ENCODE results near the gene ZC3H10. TPM values are rescaled to one million over a fixed set of nuclear protein-coding genes. Genes with fewer than 3 reads are reported as not detected.

ZC3H10 gene
- total and polyA plus RNA-seq, 2 of the 4 experiments (the other 2 are of a cell fraction) = 1.5 to 3.6 TPM

DNA sequence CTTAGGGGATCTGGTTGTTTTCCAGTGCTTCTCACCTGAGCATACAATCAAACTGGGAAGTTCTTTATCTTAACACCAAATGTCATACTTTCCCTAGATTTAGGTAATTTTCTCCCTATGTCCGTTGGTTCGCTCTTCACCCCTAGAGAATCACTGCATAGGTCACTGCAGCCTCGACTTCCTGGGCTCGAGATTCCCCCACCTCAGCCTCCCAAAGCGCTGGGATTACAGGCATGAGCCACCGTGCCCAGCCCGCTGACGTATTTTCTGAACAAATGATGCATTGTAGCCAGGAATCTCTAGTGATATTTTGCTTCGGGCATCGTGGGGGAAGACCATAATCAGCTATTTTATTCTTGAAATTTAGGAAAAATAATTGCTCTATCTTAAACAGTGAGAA, 2.7 kb upstream of the ZC3H10 start:
- dilution Hi-C loops (cut with HindIII; ENCODE audit: low sequenced_read_pairs, unreplicated experiment) (no loop called here), intact Hi-C loops (cut with micrococcal nuclease) (no loop called here), in situ Hi-C loops (cut with MboI; ENCODE audit: low sequenced_read_pairs) (no loop called here)
- peak overlapping the region; percentile 74 for H2AK9ac ChIP-seq (replicated peaks; ENCODE audit: low read depth, low read length, poor library complexity)
- H3K9me3 ChIP-seq (ENCODE audit: control insufficient read depth, insufficient read depth, low read length) = no peaks in the 10 kb centered on the region
- peak overlapping the region; percentile 19; the same call in 1 of the 2 replicates for H3K23ac ChIP-seq (ENCODE audit: low read depth, low read length)
- peaks cover 7% of the 10 kb centered on the region for H4K20me1 ChIP-seq (ENCODE audit: insufficient read depth, low read length)
- H3K27ac ChIP-seq (ENCODE audit: insufficient read depth, low read length) = peak overlapping the region; percentile 92
- H3K4me3 ChIP-seq (ENCODE audit: insufficient read depth, low read depth, low read length) = peak overlapping the region; percentile 85; the same call in 1 of the 2 replicates
- ChIA-PET CTCF (interaction anchor here (1.6 kb wide), 1 partner anchor 36 kb away, joined by 4 read pairs; no protein-coding TSS in a partner anchor), POLR2A (ENCODE audit: unreplicated experiment) (no interaction called here)
- peak overlapping the region; percentile 62 for H3K14ac ChIP-seq (replicated peaks; ENCODE audit: low read depth, low read length)
- no peak overlapping the region for H3K18ac ChIP-seq (ENCODE audit: low read depth, low read length)
- H4K91ac ChIP-seq (ENCODE audit: insufficient read depth, low read depth, low read length) = peak overlapping the region; percentile 67; the same call in 1 of the 2 replicates
- H3K56ac ChIP-seq (ENCODE audit: extremely low read depth, insufficient read depth, low read length) = no peak overlapping the region
- no peak overlapping the region for H2AFZ ChIP-seq (replicated peaks; ENCODE audit: low read length, poor library complexity)
- peak overlapping the region; percentile 78 for H3K4ac ChIP-seq (ENCODE audit: low read depth, low read length)
- no TSS peak for BruUV-seq (replicated peaks)
- H3K79me1 ChIP-seq (ENCODE audit: low read depth in 1 of 2, low read length in 2 of 2) = peaks cover 9 to 38% of the 10 kb centered on the region in 2 experiments; a peak in 3 of 4 replicates
- no peak overlapping the region for H3K9ac ChIP-seq (ENCODE audit: low read depth, low read length)
- H4K5ac ChIP-seq (ENCODE audit: low read depth, low read length) = peak overlapping the region; percentile 63
- H2BK120ac ChIP-seq (ENCODE audit: low read depth, low read length) = peak overlapping the region; percentile 9; the same call in 1 of the 2 replicates
- ATAC-seq (ENCODE audit: low read depth) = no peak
- H4K8ac ChIP-seq (ENCODE audit: low read depth in 2 of 2, low read length in 2 of 2) = peak overlapping the region; percentile 86 to 90
- DNase-seq = peak; percentile 19
- 86% methylated on average over 2 of the region's 10 CpGs; no CpG with 5 or more reads in 1 of the 2 experiments for WGBS, 2 experiments (ENCODE audit: extremely low coverage in 2 of 2, insufficient read length in 1 of 2)
- TF ChIP-seq RCOR1 (IDR thresholded peaks at IDR 0.05; ENCODE audit: insufficient replicate concordance, low read length) = no peak
- TF ChIP-seq BHLHE40 (IDR thresholded peaks at IDR 0.05; ENCODE audit: low read depth, low read length) = no peak
- TF ChIP-seq RFX5 (IDR thresholded peaks at IDR 0.05; ENCODE audit: low read depth, low read length) = no peak
- no peak for TF ChIP-seq RAD21 (IDR thresholded peaks at IDR 0.05; ENCODE audit: low read length)
- TF ChIP-seq MAFK (IDR thresholded peaks at IDR 0.05; ENCODE audit: low read depth, low read length) = no peak
- TF ChIP-seq CHD1 (IDR thresholded peaks at IDR 0.05; ENCODE audit: low read depth, low read length) = no peak
- TF ChIP-seq SMC3 (IDR thresholded peaks at IDR 0.05; ENCODE audit: low read depth, low read length) = no peak
- no peak for TF ChIP-seq POLR2A (IDR thresholded peaks at IDR 0.05; ENCODE audit: low read depth, low read length)
- TF ChIP-seq CEBPB (IDR thresholded peaks at IDR 0.05; ENCODE audit: low read depth, low read length) = no peak
- no peak for TF ChIP-seq MAZ (IDR thresholded peaks at IDR 0.05; ENCODE audit: borderline replicate concordance, low read depth, low read length)
- TF ChIP-seq, protein P1, sequence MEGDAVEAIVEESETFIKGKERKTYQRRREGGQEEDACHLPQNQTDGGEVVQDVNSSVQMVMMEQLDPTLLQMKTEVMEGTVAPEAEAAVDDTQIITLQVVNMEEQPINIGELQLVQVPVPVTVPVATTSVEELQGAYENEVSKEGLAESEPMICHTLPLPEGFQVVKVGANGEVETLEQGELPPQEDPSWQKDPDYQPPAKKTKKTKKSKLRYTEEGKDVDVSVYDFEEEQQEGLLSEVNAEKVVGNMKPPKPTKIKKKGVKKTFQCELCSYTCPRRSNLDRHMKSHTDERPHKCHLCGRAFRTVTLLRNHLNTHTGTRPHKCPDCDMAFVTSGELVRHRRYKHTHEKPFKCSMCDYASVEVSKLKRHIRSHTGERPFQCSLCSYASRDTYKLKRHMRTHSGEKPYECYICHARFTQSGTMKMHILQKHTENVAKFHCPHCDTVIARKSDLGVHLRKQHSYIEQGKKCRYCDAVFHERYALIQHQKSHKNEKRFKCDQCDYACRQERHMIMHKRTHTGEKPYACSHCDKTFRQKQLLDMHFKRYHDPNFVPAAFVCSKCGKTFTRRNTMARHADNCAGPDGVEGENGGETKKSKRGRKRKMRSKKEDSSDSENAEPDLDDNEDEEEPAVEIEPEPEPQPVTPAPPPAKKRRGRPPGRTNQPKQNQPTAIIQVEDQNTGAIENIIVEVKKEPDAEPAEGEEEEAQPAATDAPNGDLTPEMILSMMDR (conservative IDR thresholded peaks at IDR 0.05; ENCODE audit: low read depth, low read length) = no peak
- H3K36me3 ChIP-seq (ENCODE audit: control insufficient read depth, insufficient read depth, low read length) = peaks cover 24% of the 10 kb centered on the region
- no peak overlapping the region for H2BK20ac ChIP-seq (ENCODE audit: low read depth, low read length)
- H2BK15ac ChIP-seq (ENCODE audit: low read depth, low read length) = no peak overlapping the region
- H3K4me1 ChIP-seq (ENCODE audit: control insufficient read depth, insufficient read depth, low read length) = peaks cover 7% of the 10 kb centered on the region
- peak overlapping the region; percentile 71; the same call in 1 of the 2 replicates for H3K4me2 ChIP-seq (ENCODE audit: low read depth, low read length)
- H3K9me1 ChIP-seq (ENCODE audit: insufficient read depth, low read length) = no peaks in the 10 kb centered on the region
- no peaks in the 10 kb centered on the region for H3K27me3 ChIP-seq (ENCODE audit: control insufficient read depth, insufficient read depth, low read length)
- peak overlapping the region; percentile 87 for H2BK5ac ChIP-seq (ENCODE audit: low read depth, low read length, poor library complexity, severe bottlenecking)
- H2AK5ac ChIP-seq (ENCODE audit: low read depth, low read length) = peak overlapping the region; percentile 71; the same call in 1 of the 2 replicates

Data from IMR-90 (cell line).